Measurements from ENCODE around the gene IGSF8.

IGSF8 gene

GRCh38 chr1:160086456-160086892 is 11.9 kb downstream of the IGSF8 start:
- no peaks in the 10 kb centered on the region for H3K4me1 Mint-ChIP-seq

GRCh38 chr1:160085686-160086455 is 12.5 kb downstream of the IGSF8 start:
- H3K4me3 Mint-ChIP-seq, result no peak overlapping the region
- H3K27ac Mint-ChIP-seq, result no peak overlapping the region
- H3K36me3 Mint-ChIP-seq (ENCODE audit: low read depth), result no peaks in the 10 kb centered on the region
- H3K9me3 Mint-ChIP-seq, result no peaks in the 10 kb centered on the region
- peak; percentile 74 to 83 (median 78) for TF ChIP-seq CTCF (IDR thresholded peaks at IDR 0.05; ENCODE audit: unreplicated experiment in 3 of 3)
- H3K27me3 Mint-ChIP-seq (ENCODE audit: low read depth), result peaks cover 59% of the 10 kb centered on the region
- H3K4me1 Mint-ChIP-seq, result no peaks in the 10 kb centered on the region

More at GRCh38 chr1:160086456-160086892, 11.9 kb downstream of the IGSF8 start:
- no peak for TF ChIP-seq CTCF (IDR thresholded peaks at IDR 0.05; ENCODE audit: unreplicated experiment in 3 of 3)
- Mint-ChIP-seq H3K27me3 (ENCODE audit: low read depth) (peaks cover 53% of the 10 kb centered on the region), H3K27ac (no peak overlapping the region), H3K9me3 (no peaks in the 10 kb centered on the region), H3K4me3 (no peak overlapping the region), H3K36me3 (ENCODE audit: low read depth) (no peaks in the 10 kb centered on the region)

GRCh38 chr1:160084771-160085321 is 13.6 kb downstream of the IGSF8 start:
- H3K27ac Mint-ChIP-seq, result no peak overlapping the region
- no peaks in the 10 kb centered on the region for H3K9me3 Mint-ChIP-seq
- no peaks in the 10 kb centered on the region for H3K4me1 Mint-ChIP-seq
- TF ChIP-seq CTCF (IDR thresholded peaks at IDR 0.05; ENCODE audit: unreplicated experiment in 3 of 3), result no peak
- H3K27me3 Mint-ChIP-seq (ENCODE audit: low read depth), result peaks cover 70% of the 10 kb centered on the region
- H3K4me3 Mint-ChIP-seq, result peak overlapping the region in 1 of 3 experiments; percentile 26
- no peaks in the 10 kb centered on the region for H3K36me3 Mint-ChIP-seq (ENCODE audit: low read depth)

- no peaks in the 10 kb centered on the region for H3K9me3 Mint-ChIP-seq
- TF ChIP-seq CTCF (IDR thresholded peaks at IDR 0.05; ENCODE audit: unreplicated experiment in 3 of 3), result peak; percentile 67 to 81 (median 69)
- no peaks in the 10 kb centered on the region for H3K36me3 Mint-ChIP-seq (ENCODE audit: low read depth)
- H3K4me3 Mint-ChIP-seq, result peak overlapping the region; percentile 59 to 74 (median 69)
- peaks cover 76% of the 10 kb centered on the region for H3K27me3 Mint-ChIP-seq (ENCODE audit: low read depth)
- no peak overlapping the region for H3K27ac Mint-ChIP-seq
- no peaks in the 10 kb centered on the region for H3K4me1 Mint-ChIP-seq
Measured at GRCh38 chr1:160083968-160084770, 14.2 kb downstream of the IGSF8 start.

- H3K9me3 Mint-ChIP-seq, result no peaks in the 10 kb centered on the region
- H3K4me3 Mint-ChIP-seq, result peak overlapping the region; percentile 53 to 74 (median 55)
- peaks cover 87% of the 10 kb centered on the region for H3K27me3 Mint-ChIP-seq (ENCODE audit: low read depth)
- H3K36me3 Mint-ChIP-seq (ENCODE audit: low read depth), result no peaks in the 10 kb centered on the region
- H3K27ac Mint-ChIP-seq, result no peak overlapping the region
- no peaks in the 10 kb centered on the region for H3K4me1 Mint-ChIP-seq
- no peak for TF ChIP-seq CTCF (IDR thresholded peaks at IDR 0.05; ENCODE audit: unreplicated experiment in 3 of 3)
Measured at GRCh38 chr1:160082926-160083325, 15.5 kb downstream of the IGSF8 start.

All from nephron (organoid).